ENCODE data around the gene QKI.

QKI gene

DNA sequence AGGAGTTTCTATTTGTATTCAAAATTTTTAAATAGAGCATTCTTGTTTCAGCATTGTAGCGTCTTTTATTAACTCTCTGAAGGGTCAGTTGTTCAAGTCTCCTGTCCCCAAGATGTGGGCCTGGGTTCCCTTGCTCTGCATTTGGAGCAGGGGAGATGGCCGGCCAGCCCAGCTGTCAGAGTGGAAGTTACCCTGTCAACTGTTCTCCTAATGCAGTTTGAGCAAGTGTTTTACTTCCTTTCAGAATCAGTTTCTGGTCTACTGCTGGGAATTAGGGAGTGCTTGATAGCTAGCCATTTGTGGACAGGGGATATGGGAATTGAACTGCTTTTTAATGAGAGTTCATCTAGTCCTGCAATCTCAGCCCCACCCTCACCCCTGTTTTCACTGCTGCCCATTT lies 116.6 kb downstream of the QKI start (continued):
- TF ChIP-seq ZNF610 (tag by site-specific recombination; IDR thresholded peaks at IDR 0.05; ENCODE audit: borderline replicate concordance) = no peak
- no peak for TF ChIP-seq ZNF155 (tag by site-specific recombination; IDR thresholded peaks at IDR 0.05)
- TF ChIP-seq GLI2 (tag by site-specific recombination; IDR thresholded peaks at IDR 0.05; ENCODE audit: borderline replicate concordance, low read depth) = no peak
- TF ChIP-seq ZNF707 (tag by site-specific recombination; IDR thresholded peaks at IDR 0.05) = no peak
- no peak for TF ChIP-seq ZNF677 (tag by site-specific recombination; IDR thresholded peaks at IDR 0.05)
- TF ChIP-seq ZNF747 (tag by site-specific recombination; IDR thresholded peaks at IDR 0.05) = no peak
- TF ChIP-seq KLF9 (tag by site-specific recombination; IDR thresholded peaks at IDR 0.05; ENCODE audit: low read depth) = no peak

DNA sequence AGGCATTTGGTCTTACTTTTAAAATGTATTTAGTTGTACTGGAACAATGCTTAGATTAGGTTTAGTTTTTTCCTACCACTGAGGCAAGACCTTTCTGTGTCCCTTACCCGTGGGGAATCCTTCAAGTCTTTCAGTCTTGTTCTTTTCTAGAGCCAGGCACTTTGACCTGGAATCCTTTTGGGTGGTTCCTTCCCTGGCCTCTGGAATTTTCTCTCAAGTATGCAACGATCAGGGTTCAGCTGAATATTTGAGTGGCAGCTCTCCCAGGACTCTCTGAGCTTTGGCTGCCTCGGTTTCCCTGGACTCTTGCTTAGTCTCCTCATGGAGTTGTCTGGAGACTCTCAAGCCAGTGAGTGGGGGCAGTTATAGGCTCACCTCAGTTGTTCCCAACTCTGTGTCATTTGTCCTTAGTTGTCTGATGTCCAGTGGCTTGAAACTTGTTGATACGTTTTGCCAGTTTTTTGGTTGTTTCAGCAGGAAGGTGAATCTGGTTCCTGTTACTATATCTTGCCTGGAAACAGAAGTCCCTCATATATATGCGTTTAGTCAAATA lies 118.1 kb downstream of the QKI start:
- Histone ChIP-seq H3K4me3 (ENCODE audit: low read depth, low read length) (no peak overlapping the region), H3K27ac (ENCODE audit: extremely low read depth, low read depth, low read length) (no peak overlapping the region), H3K9me3 (ENCODE audit: control insufficient read depth, insufficient read depth, low read depth, low read length) (no peaks in the 10 kb centered on the region), H3K4me1 (ENCODE audit: control insufficient read depth, insufficient read depth, low read length) (0 out of 2 replicates have a peak, but pooled peaks cover 2% of the 10 kb centered on the region), H3K36me3 (ENCODE audit: control insufficient read depth in 2 of 2, insufficient read depth in 1 of 2, low read length in 2 of 2) (peaks cover 0 to 10% of the 10 kb centered on the region in 2 experiments; a peak in 1 of 3 replicates)
- ChIA-PET POLR2A (no interaction called here), CTCF (interaction anchor here (0.6 to 0.9 kb wide), 3 partner anchors 47 to 390 kb away, joined by 3 read pairs; no protein-coding TSS in a partner anchor)
- no peak for TF ChIP-seq ZNF580 (tag by site-specific recombination; IDR thresholded peaks at IDR 0.05)

DNA sequence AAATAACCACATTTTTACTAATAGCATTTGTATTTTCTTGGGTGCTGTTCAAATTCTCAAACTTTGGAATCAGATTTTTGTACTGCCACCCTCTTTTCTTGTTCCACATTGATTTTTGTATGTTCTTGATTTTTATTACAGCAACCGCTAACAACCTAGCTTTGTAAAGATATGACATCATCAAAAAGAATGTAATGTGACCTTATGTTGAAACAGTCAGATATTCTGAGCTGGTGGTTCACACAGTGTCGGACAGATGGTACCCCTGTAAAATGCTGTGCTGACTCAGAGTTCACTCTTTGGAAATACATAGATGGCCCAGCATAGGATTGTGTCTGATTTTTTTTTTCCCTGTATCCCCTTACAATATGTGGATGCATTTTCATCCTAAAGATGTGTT lies 118.9 kb downstream of the QKI start:
- Histone ChIP-seq H3K4me1 (ENCODE audit: control insufficient read depth, insufficient read depth, low read length) (0 out of 2 replicates have a peak, but pooled peaks cover 2% of the 10 kb centered on the region), H3K9me3 (ENCODE audit: control insufficient read depth, insufficient read depth, low read depth, low read length) (no peaks in the 10 kb centered on the region), H3K27ac (ENCODE audit: extremely low read depth, low read depth, low read length) (no peak overlapping the region), H3K4me3 (ENCODE audit: low read depth, low read length) (no peak overlapping the region), H3K36me3 (ENCODE audit: control insufficient read depth in 2 of 2, insufficient read depth in 1 of 2, low read length in 2 of 2) (peaks cover 0 to 10% of the 10 kb centered on the region in 2 experiments; a peak in 1 of 3 replicates)
- POLR2A ChIA-PET = interaction anchor here (0.9 kb wide), 1 partner anchor 17 kb away, joined by 3 read pairs; no protein-coding TSS in a partner anchor
- CTCF ChIA-PET = interaction anchor here (0.6 to 0.7 kb wide), 2 partner anchors 48 to 374 kb away, joined by 3 read pairs; no protein-coding TSS in a partner anchor
- TF ChIP-seq ZNF274 (IDR thresholded peaks at IDR 0.05; ENCODE audit: low read length) = no peak
- TF ChIP-seq ZNF274 (tag by site-specific recombination; IDR thresholded peaks at IDR 0.05; ENCODE audit: borderline replicate concordance) = no peak
- no peak for TF ChIP-seq KLF7 (tag by site-specific recombination; IDR thresholded peaks at IDR 0.05; ENCODE audit: borderline replicate concordance)
- TF ChIP-seq TCF7L2 (IDR thresholded peaks at IDR 0.05; ENCODE audit: borderline replicate concordance, low read depth, low read length) = no peak
- no peak for TF ChIP-seq ZNF580 (tag by site-specific recombination; IDR thresholded peaks at IDR 0.05)
- TF ChIP-seq ZBTB8A (tag by site-specific recombination; IDR thresholded peaks at IDR 0.05) = no peak
- TF ChIP-seq ZNF777 (tag by site-specific recombination; IDR thresholded peaks at IDR 0.05; ENCODE audit: borderline replicate concordance) = no peak
- TF ChIP-seq ZNF639 (tag by site-specific recombination; IDR thresholded peaks at IDR 0.05) = 0 out of 2 replicates have a peak, but pooled peaks have one; percentile 19
- no peak for TF ChIP-seq ZSCAN23 (tag by site-specific recombination; IDR thresholded peaks at IDR 0.05)
- no peak for TF ChIP-seq ZNF626 (tag by site-specific recombination; IDR thresholded peaks at IDR 0.05)
- no peak for TF ChIP-seq ZNF473 (tag by site-specific recombination; IDR thresholded peaks at IDR 0.05)
- TF ChIP-seq, protein P1, sequence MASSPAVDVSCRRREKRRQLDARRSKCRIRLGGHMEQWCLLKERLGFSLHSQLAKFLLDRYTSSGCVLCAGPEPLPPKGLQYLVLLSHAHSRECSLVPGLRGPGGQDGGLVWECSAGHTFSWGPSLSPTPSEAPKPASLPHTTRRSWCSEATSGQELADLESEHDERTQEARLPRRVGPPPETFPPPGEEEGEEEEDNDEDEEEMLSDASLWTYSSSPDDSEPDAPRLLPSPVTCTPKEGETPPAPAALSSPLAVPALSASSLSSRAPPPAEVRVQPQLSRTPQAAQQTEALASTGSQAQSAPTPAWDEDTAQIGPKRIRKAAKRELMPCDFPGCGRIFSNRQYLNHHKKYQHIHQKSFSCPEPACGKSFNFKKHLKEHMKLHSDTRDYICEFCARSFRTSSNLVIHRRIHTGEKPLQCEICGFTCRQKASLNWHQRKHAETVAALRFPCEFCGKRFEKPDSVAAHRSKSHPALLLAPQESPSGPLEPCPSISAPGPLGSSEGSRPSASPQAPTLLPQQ (tag by site-specific recombination; IDR thresholded peaks at IDR 0.05) = peak; percentile 44; the same call in 1 of the 2 replicates
- no peak for TF ChIP-seq ZNF140 (tag by site-specific recombination; IDR thresholded peaks at IDR 0.05)
- TF ChIP-seq, protein P2, sequence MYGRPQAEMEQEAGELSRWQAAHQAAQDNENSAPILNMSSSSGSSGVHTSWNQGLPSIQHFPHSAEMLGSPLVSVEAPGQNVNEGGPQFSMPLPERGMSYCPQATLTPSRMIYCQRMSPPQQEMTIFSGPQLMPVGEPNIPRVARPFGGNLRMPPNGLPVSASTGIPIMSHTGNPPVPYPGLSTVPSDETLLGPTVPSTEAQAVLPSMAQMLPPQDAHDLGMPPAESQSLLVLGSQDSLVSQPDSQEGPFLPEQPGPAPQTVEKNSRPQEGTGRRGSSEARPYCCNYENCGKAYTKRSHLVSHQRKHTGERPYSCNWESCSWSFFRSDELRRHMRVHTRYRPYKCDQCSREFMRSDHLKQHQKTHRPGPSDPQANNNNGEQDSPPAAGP (tag by site-specific recombination; IDR thresholded peaks at IDR 0.05) = no peak
- TF ChIP-seq, protein P3, sequence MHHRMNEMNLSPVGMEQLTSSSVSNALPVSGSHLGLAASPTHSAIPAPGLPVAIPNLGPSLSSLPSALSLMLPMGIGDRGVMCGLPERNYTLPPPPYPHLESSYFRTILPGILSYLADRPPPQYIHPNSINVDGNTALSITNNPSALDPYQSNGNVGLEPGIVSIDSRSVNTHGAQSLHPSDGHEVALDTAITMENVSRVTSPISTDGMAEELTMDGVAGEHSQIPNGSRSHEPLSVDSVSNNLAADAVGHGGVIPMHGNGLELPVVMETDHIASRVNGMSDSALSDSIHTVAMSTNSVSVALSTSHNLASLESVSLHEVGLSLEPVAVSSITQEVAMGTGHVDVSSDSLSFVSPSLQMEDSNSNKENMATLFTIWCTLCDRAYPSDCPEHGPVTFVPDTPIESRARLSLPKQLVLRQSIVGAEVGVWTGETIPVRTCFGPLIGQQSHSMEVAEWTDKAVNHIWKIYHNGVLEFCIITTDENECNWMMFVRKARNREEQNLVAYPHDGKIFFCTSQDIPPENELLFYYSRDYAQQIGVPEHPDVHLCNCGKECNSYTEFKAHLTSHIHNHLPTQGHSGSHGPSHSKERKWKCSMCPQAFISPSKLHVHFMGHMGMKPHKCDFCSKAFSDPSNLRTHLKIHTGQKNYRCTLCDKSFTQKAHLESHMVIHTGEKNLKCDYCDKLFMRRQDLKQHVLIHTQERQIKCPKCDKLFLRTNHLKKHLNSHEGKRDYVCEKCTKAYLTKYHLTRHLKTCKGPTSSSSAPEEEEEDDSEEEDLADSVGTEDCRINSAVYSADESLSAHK (tag by site-specific recombination; IDR thresholded peaks at IDR 0.05) = peak; percentile 74
- peak; percentile 67 for TF ChIP-seq SP7 (tag by site-specific recombination; IDR thresholded peaks at IDR 0.05)
- no peak for TF ChIP-seq ZIC2 (tag by site-specific recombination; IDR thresholded peaks at IDR 0.05)
- no peak for TF ChIP-seq ZNF530 (tag by site-specific recombination; IDR thresholded peaks at IDR 0.05; ENCODE audit: low read depth)
- TF ChIP-seq ZNF837 (tag by site-specific recombination; IDR thresholded peaks at IDR 0.05) = no peak

All from HEK293 (cell line).